ENCODE measurements around the gene TGFA. TPM values are rescaled to one million over a fixed set of nuclear protein-coding genes. Genes with fewer than 3 reads are reported as not detected.

Gene TGFA
- total and polyA plus RNA-seq, 8 donors = 0.33 to 15.6 (median 0.73) TPM

- H3K27ac ChIP-seq = no peak overlapping the region
- H3K4me3 ChIP-seq = no peak overlapping the region
- intact Hi-C loops (cut with DNase I) = no loop called here
- ATAC-seq = no peak
- peaks cover 0 to 6% of the 10 kb centered on the region in 2 donors for H3K9me3 ChIP-seq
- H3K27me3 ChIP-seq = no peaks in the 10 kb centered on the region
- DNase-seq = no peak
- TF ChIP-seq, protein P1, sequence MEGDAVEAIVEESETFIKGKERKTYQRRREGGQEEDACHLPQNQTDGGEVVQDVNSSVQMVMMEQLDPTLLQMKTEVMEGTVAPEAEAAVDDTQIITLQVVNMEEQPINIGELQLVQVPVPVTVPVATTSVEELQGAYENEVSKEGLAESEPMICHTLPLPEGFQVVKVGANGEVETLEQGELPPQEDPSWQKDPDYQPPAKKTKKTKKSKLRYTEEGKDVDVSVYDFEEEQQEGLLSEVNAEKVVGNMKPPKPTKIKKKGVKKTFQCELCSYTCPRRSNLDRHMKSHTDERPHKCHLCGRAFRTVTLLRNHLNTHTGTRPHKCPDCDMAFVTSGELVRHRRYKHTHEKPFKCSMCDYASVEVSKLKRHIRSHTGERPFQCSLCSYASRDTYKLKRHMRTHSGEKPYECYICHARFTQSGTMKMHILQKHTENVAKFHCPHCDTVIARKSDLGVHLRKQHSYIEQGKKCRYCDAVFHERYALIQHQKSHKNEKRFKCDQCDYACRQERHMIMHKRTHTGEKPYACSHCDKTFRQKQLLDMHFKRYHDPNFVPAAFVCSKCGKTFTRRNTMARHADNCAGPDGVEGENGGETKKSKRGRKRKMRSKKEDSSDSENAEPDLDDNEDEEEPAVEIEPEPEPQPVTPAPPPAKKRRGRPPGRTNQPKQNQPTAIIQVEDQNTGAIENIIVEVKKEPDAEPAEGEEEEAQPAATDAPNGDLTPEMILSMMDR (IDR thresholded peaks at IDR 0.05) = no peak
- no peaks in the 10 kb centered on the region for H3K4me1 ChIP-seq
- H3K36me3 ChIP-seq = no peaks in the 10 kb centered on the region
Observed at GRCh38 chr2:70596293-70596692, 42.7 kb upstream of the TGFA start.

DNA sequence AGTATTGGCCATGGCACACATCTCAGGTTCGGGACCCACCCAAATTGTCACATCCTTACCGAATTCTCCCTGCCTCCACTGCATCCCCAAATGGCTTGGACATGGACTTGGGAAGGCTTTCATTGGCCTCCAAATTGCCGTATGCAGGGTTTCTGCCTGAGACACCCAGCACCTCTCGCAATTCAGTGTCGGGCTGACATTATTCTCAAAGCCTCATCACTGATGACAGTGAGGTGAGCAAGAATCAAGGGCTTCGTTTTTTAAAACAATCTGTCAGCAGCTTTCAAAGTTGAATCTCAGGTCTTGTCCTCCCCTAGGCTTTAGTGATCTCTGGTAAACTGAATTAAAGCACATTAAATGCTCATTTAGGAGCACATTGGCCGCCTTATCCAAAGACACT is 29.5 kb upstream of the TGFA start:
- no peaks in the 10 kb centered on the region for H3K9me3 ChIP-seq
- no peak for ATAC-seq
- intact Hi-C loops (cut with DNase I) = no loop called here
- no peak for DNase-seq
- H3K27me3 ChIP-seq = no peaks in the 10 kb centered on the region
- no peaks in the 10 kb centered on the region for H3K36me3 ChIP-seq
- H3K4me1 ChIP-seq = no peaks in the 10 kb centered on the region
- no peak overlapping the region for H3K27ac ChIP-seq
- no peak overlapping the region for H3K4me3 ChIP-seq
- TF ChIP-seq, protein P1 (IDR thresholded peaks at IDR 0.05) = no peak

GRCh38 chr2:70580352-70580751 is 26.7 kb upstream of the TGFA start:
- H3K9me3 ChIP-seq = no peaks in the 10 kb centered on the region
- H3K4me1 ChIP-seq = no peaks in the 10 kb centered on the region
- no peak overlapping the region for H3K4me3 ChIP-seq
- no peaks in the 10 kb centered on the region for H3K27me3 ChIP-seq
- no peak for ATAC-seq
- no peak overlapping the region for H3K27ac ChIP-seq
- intact Hi-C loops (cut with DNase I) = no loop called here
- TF ChIP-seq, protein P1 (IDR thresholded peaks at IDR 0.05) = no peak
- H3K36me3 ChIP-seq = no peaks in the 10 kb centered on the region
- no peak for DNase-seq

DNA sequence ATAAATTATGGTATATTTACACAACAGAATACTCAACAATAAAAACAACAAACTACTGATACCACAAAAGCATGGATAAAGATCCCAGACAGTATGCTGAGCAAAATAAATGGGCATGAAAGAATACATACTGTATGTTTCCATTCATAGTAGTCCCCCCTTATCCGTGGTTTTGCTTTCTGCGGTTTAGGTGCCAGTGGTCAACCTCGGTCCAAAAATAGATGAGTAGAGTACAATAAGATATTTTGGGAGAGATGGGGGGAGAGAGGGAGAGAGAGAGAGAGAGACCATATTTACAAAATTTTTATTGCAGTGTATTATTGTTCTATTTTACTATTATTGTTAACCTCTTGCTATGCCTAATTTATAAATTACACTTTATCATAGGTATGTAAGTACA is 21.0 kb upstream of the TGFA start:
- Histone ChIP-seq H3K4me1 (no peaks in the 10 kb centered on the region), H3K4me3 (no peak overlapping the region), H3K9me3 (no peaks in the 10 kb centered on the region), H3K27ac (no peak overlapping the region), H3K36me3 (no peaks in the 10 kb centered on the region), H3K27me3 (no peaks in the 10 kb centered on the region)
- TF ChIP-seq, protein P1 (IDR thresholded peaks at IDR 0.05) = no peak
- intact Hi-C loops (cut with DNase I) = no loop called here
- ATAC-seq (no peak), DNase-seq (no peak)

GRCh38 chr2:70574109-70574508 is 20.5 kb upstream of the TGFA start:
- Histone ChIP-seq H3K27me3 (no peaks in the 10 kb centered on the region), H3K4me3 (no peak overlapping the region), H3K4me1 (no peaks in the 10 kb centered on the region), H3K9me3 (no peaks in the 10 kb centered on the region), H3K27ac (no peak overlapping the region), H3K36me3 (no peaks in the 10 kb centered on the region)
- TF ChIP-seq, protein P1 (IDR thresholded peaks at IDR 0.05) = no peak
- no peak for DNase-seq
- ATAC-seq = no peak
- intact Hi-C loops (cut with DNase I) = no loop called here

All from left lung (tissue), 10 donors.